HG03520 (cell line): ENCODE data around the gene PRDX3.
"Not testable (repeated sequence)": the region's sequence is repeated elsewhere in the genome, so short reads cannot be mapped to it uniquely, and the experiment has no call there.

Source experiments
- ATAC-seq: cut with Tn5 transposase; IDR thresholded peaks from one replicate; pipeline ENCODE4 v1.9.1; 2021; ENCODE audit warnings: mild to moderate bottlenecking, moderate library complexity; ENCODE audit not compliant: unreplicated experiment

The PRDX3 gene

DNA sequence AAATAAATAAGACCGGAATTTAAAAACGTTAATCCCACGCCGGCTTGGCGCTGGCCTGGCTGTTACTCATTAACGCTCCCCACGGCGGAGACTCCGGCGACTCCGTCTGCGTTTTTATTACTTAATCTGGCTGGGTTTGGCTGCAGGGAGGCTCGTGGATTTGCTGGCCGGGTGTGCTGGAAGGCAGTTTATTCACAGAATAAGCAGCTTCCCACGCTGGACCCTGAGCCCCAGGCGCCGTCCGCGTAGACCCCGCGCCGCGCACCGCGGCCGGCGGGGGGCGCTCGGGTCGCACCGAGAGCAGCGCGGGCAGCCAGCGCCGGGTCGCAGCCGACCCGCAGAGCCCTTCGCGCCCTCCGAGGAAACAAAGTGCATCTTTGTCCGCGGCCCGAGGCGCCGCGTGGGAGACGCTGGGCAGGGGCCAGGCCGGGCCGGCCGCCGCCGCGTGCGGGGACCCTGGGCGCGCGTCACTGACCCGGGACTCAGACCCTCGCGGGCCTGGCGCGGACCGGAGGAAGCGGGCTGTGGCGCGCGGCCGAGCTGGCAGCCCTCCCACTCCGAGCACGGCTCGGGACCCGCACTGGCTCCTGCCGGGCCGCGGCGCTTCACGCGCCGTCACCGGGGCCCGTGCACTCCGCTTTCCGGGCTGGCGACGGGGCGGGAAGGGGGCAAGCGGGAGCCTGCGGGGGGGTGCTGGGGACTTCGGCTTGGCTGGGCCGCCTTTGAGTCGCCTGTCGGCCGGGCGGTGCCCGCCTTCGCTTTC lies 28.2 kb upstream of the PRDX3 start:
- peak; percentile 57 for ATAC-seq

DNA sequence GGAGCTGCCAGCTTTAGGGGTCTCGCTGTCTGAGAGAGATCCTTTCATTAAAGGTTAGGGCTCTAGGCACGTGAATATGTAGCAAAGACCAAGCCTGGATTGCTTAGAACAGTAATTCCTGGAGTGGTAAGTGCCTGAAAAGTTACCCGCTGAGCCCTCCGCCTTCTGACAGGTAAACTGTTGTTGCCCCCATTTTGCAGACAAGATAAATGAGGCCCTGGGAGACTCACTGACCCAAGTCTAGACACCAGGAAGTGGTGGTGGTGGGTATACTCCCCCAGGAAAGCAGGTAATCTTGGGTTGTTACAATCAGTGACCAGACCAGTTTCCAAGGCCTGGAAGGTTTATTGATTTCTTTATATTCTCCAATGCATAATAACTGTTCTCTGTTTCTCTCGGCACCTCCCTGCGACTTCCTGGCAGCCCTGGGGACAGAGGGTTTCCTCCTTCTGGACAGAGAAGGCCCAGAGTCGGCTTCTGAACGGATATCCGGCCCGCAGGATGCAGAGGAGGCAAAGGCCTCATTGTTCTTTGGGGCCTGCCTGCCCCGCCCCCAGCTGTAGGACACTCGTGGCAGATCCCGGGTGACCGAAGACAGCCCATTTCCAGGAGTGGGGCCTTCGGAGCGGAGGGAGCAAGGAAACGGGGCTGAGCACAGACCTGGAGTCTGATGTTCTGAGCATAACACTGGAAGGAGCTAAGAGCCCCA lies 27.4 kb upstream of the PRDX3 start:
- ATAC-seq: peak; percentile 21

GRCh38 chr10:119203006-119203405 lies 24.4 kb upstream of the PRDX3 start:
- ATAC-seq: no peak

DNA sequence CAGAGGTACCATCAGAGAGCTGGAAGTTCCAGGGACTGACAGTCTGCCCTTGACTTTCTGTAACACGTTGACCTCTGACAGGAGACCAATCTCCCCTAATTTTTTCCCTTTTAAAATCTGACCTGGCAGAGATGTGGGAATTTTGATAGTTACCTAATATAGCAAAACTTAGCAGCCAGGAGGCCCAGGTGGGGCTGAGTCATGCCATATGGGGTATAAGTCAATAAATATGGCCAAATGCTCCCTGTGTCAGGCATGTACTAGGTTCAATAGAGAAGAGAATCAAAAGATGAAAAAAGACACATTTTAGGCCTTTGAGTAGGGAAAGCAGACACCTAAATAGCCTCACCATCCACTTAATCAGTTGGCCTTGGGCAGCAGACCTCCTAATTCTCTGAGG lies 22.6 kb upstream of the PRDX3 start:
- ATAC-seq: no peak

GRCh38 chr10:119199231-119199992 lies 20.8 kb upstream of the PRDX3 start:
- no peak for ATAC-seq

GRCh38 chr10:119198438-119198837 lies 19.8 kb upstream of the PRDX3 start:
- no peak for ATAC-seq

DNA sequence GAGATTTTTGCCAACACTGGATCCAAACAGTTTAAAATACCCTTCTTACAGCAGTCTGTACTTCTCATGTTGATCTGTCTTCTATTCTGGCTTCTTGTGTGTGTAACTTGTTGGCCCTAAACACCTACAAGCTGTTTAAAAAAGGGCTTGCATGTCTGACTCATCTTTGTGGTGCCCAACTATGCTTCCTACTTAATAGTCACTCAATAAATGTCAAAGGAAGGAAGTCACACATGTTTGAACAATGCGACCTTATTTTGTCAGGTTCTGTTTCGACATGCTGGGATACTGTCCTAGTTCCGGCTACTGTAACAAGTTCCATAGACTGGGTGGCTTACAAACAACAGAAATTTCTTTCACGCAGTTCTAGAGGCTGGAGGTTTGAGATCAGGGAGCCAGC lies 19.3 kb upstream of the PRDX3 start:
- ATAC-seq: no peak

GRCh38 chr10:119191881-119192280 lies 13.3 kb upstream of the PRDX3 start:
- ATAC-seq: no peak

GRCh38 chr10:119190954-119191785 lies 12.6 kb upstream of the PRDX3 start:
- ATAC-seq: no peak

- no peak for ATAC-seq
Measured at GRCh38 chr10:119190353-119190752, 11.7 kb upstream of the PRDX3 start.

- no peak for ATAC-seq
Measured at GRCh38 chr10:119189811-119190282, 11.2 kb upstream of the PRDX3 start.

DNA sequence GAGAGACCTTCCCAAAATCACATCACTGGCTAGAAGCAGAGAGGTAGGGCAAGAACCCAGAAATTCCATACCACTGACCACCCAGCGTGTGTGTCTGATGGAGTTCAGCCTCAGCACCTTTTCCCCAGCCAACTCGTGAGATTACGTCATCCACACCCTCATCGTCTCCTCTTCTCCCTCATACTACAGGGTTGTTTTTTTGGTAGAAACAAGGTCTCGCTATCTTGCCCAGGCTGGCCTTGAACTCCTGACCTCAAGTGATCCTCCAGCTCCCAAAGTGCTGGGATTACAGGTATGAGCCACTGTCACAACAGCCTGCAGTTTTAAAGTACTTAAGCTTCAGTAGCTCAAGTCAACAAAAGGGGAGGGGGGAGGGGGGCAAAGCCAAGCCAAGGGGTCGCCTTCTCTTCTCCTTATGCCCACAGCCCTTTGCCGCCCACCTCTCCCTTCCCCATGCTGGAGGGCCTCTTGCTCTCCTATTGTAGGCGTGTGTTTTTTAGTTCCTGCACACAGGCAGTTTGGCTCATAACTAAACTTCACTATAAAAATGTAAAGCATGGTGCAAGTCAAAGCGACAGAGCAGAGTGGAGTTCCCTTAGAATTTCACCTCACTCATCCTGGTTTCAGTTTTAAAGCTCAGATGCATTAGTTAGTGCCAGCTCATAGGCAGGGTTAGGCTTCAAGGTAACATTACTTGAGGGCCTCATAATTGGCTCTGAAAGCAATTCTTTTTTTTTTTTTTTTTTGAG lies 5.2 kb upstream of the PRDX3 start:
- ATAC-seq: no peak

DNA sequence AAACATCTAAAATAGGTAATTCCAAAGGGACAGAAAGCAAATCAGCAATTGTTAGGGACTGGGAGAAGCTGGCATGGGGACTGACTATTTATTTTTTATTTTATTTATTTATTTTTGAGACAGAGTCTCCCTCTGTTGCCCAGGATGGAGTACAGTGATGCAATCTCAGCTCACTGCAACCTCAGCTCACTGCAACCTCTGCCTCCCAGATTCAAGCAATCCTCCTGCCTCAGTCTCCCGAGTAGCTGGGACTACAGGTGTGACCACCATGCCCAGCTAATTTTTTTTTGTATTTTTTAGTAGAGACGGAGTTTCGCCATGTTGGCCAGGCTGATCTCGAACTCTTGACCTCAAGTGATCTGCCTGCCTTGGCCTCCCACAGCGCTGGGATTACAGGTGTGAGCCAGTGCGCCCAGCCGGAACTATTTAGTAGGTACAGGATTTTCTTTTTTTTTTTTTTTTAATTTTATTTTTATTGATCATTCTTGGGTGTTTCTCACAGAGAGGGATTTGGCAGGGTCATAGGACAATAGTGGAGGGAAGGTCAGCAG lies 2.3 kb upstream of the PRDX3 start:
- not testable (repeated sequence) for ATAC-seq

DNA sequence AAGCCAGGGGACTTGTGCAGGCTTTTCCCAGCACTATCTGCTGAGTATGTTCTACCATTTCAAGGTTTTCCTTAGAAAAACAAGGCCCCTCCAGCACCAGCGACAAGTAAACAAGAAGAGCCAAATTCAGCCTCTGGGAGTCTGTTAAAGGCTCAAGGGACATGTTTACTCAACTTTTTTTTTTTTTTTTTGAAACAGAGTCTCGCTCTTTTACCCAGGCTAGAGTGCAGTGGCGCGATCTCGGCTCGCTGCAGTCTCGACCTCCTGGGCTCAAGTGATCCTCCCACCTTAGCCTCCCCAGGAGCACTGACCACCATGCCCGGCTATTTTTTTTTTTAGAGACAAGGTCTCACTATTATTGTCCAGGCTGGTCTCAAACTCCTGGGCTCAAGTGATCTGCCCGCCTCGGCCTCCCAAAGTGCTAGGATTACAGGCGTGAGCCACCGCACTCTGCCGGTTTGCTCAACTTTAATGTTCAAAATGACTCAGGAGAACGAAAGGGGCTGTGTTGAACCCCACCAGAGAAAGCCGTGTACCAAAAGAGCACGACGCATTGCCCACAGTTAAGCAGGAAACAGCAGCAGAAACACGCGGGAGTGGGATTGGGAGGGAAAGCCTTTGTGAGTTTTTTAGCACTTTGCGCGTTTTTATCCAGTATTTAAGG lies 772 bp downstream of the PRDX3 start:
- no peak for ATAC-seq

DNA sequence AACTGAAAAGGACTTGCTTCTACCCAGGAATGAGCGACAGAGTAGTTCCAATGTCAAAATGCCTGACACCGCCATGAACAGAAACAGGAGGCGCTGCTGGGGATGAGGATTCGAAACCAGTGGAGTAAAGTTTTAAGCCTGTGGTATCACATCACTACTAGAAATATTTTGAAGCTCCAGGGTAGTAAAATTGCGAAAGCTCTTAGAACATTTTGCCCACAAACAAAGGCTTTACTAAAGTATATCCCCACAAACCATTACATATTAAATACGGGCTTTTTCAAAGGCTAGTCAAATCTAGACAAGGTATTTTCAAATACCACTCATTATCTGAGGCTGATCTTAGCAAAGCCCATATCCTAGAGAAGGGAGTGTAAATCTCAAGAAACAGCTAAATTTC lies 2.4 kb downstream of the PRDX3 start:
- ATAC-seq: no peak

DNA sequence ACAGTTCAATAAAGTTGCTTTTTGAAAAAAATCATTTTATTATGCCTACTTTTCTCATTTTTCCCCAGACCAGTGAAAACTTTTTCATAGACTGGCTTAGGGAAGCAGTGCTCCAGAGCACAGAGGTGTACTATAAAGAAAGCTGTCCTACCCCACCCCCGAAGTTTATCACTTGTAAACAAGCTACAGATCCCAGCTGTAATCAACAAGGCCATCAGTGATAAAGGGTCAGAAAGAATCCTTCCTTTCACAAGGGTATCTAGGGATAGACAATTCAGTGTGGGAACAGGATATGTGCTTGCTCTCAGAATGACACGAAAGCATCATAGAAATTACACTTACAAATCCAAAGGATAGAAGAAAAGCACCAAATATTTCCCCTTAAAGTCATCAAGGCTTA lies 4.5 kb downstream of the PRDX3 start:
- ATAC-seq: no peak

DNA sequence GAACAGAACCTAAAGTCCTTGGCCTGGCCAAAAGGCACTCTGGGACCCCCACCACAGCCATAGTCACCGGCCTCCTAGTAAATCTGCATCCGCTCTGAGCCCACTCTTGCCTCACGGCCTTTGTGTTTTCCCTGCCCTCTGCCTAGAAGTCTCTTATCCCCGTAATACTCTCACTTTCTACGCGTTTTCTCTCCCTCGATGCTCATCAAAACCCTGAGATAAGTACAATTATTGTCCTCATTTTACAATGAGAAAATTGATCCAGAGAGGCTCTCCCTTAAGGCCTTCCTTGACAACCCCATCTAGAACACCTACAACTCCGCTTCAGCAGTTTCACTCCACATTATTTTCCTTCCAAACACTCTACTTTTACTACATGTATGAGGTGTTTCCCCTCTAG lies 11.6 kb downstream of the PRDX3 start:
- ATAC-seq: no peak

DNA sequence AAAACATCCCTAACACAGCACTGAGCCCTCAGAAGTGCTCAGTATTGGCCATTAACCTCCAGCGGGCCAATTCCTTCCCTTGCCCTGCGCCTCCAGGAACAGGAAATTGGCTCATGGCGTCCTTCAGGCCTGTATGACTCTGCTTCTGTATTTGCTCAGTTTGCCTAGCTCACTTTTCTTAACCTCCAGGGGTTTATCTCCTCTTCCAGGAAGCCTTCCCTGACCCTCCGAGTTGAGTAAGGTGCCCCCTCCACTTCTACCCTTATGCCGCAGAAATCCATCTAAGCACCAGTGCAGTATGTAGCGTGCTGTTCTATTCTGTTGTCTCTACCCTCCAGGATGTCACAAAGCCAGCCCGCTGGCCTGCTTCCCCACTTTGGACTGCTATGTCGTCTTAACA lies 12.0 kb downstream of the PRDX3 start:
- ATAC-seq: no peak

DNA sequence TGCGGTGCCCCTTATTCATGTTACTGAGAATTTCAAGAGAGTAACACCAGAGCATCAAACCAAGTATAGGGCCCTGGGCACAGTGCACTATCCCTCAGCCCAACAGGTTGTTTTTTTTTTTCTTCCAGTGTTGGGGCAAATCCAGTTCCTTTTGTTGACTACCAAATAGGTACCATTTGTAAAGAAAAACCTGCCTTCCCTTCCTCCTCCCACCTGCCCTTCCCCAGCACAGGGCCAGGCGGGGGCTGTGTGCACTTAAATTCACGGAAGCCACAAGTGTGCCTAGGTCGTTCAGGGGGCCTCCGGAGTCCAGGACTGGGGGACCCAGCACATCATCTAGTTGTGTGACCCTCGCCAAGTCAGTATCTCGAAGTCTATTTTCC lies 12.5 kb downstream of the PRDX3 start:
- no peak for ATAC-seq
